ENCODE data around the gene FUS.
A peak's percentile ranks its signal among the peaks of the same experiment; 100 is the strongest.

Gene FUS

GRCh38 chr16:31204871-31205666, 25.1 kb downstream of the FUS start:
- no peak for DNase-seq

DNA sequence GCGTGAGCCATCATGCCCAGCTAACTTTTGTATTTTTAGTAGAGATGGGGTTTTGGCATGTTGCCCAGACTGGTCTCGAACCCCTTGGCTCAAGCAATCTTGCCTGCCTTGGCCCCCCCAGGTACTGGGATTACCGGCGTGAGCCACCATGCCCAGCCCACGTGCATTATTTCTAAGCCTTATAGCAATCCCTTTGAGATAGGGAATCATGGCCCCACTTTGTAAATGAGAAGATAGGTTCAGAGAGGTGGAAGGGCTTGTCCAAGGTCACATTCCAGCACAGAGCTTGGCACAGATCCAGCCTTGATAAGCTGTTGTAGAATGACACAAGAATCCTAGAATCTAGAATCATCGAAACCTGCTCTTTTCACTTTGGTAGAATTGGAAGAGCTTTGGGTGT, 26.8 kb downstream of the FUS start:
- no peak for DNase-seq

DNA sequence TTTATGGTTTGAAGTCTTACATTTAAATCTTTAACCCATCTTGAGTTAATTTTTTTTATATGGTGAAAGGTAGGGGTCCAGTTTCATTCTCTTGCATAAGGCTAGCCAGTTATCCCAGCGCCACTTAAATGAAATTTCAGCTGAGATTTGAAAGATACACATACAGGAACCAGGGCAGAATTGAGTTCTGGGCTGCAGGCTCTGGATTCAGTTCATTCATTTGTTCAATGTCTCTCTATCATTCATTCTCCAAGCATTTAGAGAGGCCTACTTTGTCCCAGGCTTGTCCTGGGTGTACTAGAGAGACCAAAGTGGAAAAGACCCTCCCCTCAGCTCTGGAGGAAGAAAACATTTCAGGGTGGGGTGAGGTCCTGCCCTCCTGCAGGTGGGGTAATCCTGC, 33.4 kb downstream of the FUS start:
- no peak for DNase-seq

DNA sequence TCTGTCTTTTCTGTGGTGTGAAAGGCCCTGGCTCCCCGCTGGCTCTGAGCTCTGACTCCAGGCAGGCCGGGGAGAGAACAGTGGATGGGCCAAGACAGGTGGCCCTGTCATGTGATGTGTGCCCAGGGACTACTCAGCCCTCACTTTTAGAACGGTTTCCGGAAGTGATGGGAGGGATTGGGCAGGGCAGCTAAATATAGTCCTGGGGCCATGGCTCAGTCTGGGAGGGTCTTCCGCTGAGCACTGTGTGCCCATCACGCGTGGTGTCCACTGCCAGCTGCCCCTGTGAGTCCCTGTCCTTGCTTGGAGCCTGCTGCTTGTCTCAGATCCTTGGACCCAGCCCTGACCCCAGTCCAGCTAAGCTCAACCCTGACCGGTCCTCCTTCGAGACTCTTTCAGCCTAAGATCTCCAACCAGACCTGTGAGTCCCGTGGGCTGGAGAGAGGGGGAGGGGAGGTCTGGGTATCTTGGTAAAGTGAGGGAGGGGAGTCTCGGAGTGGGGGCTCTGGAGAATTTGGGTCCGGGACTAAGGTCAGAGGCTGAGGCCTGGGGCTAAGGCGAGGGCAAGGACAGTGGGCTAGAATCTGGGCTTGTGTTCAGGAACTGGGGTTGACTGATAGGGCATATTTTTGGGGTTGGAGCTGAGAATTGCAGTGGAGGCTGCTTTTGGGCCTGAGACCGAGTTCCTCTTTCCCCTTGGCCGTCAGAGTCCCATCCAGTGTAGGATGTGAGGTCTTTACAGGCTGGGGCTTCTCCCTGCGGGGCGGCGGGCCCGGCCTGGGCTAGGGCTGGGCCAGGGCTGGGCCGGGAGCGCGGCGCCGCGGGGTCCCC, 34.2 kb downstream of the FUS start, which contains the start of gene TRIM72:
TSS of gene TRIM72 (plus strand) at position 243 of the 831 bp plus-strand sequence. CDS start 620 bp downstream, outside the sequence.
- no peak for DNase-seq

GRCh38 chr16:31214708-31215286, 34.9 kb downstream of the FUS start:
- peak; percentile 16 for DNase-seq

DNA sequence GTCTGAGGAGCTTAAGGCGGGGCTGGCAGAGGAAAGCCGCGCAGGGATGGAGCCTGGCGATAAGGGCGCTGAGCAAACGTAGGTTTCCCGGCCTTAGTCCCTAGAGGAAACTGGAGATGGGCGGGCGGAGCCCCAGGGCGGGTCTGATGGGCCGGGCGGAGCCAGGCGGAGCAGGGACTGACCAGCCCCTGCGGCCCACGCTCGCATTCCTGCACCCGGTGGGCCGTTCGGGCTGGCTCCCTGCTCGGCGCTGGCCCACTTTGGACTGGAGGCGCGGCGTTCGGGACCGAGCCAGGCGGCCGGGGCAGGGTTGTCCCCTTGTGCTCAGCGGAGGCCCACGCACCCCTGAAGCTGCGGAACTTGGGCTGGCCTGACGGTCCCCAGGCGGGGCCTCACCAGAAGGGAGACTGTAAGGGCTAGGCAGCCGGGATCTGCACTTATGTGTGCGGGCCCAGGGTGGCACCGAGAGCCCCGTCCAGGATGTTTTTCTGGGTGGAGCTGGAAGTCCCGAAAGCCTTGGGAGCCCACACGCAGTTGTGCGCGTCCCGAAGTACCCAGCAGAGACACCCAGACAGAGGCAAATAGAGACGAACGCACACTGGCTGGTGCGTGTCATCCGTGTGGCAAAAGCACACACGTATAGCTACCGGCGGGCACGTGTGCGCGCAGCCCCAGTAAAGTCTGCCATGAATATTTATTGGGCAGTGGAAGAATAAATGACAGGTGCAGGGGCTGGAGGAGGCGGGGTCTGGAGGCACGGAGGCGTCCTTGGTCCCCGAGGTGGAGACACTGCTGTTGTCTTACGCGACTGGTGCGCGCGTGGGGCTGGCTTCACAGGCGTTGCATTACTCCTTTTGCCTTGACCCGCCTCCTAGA, 35.6 kb downstream of the FUS start:
- DNase-seq: peak; percentile 28

DNA sequence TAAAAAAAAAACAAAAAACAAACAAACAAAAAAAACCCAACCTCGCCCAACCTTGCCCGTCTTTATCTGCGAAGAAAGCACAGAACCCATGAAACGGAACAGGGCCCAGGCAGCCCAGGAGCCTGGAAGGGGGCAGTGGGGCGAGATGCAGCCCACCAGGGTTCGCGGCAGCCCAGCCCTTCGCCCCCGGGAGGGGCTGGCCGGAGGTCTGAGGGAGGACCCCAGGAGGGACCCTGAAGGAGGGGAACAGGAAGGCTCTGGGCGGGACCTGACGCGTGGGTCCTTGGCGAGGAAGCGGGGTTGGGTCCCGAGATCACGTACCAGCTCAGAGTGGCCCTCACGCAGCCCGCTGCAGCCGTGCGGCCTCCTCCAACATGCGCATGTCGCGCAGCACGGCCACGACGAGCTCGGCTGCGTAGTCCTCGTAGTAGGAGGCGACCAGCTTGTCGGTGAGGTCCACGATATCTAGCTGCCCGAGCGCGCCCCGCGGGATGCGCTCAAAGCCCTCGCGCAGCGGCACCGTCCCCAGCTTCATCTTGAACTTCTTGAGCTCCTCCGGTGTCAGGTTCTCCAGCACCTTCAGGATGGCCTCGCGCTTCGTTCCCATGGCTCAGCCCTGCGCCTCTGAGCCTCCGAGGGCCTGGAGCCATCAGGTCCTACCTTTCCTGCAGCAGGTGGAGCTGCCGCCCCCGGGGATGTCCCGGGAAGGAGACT, 36.6 kb downstream of the FUS start, which contains the start of gene PYDC1:
TSS of gene PYDC1 (minus strand) at position 714 of the 714 bp plus-strand sequence. CDS start at position 607, 107 bp downstream.
- DNase-seq: peak; percentile 24

DNA sequence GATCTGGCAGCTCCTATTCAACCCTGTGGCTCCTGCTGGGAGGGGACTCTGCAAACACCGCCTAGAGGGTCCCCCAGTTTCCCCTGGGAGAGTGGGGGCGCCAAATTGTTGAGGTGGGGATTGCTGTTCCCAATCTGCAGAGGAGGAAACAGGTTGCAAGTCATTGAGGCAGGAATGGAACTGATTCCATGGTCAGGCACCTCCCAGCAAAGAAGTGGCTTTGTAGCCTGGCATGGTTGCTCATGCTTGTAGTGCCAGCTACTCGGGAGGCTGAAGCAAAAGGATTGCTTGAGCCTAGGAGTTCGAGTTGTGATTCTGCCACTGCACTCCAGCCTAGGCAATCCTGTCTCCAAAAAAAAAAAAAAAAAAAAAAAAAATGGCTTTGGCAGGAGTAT, 37.2 kb downstream of the FUS start:
- DNase-seq: no peak

DNA sequence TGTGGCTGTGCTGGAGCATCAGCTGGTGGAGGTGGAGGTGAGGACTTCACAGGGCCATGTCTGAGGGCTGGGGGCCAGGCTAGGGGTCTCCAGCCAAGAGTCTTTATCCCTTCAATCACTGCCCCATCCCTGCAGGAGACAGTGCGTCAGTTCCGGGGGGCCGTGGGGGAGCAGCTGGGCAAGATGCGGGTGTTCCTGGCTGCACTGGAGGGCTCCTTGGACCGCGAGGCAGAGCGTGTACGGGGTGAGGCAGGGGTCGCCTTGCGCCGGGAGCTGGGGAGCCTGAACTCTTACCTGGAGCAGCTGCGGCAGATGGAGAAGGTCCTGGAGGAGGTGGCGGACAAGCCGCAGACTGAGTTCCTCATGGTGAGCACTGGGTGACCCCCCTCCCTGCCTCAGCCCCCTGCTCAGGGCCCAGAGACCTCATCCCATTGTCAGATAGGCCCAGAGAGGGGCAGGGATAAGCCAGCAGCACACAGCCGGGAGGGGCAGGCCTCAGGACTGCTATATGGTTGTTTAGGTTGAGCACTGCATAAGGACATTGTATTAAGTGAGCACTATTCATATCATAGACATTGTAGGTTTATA, 39.3 kb downstream of the FUS start:
- DNase-seq: no peak

- DNase-seq: no peak
Measured at GRCh38 chr16:31221357-31222160, 41.6 kb downstream of the FUS start.

GRCh38 chr16:31223044-31223443, 43.1 kb downstream of the FUS start:
- DNase-seq: no peak

- no peak for DNase-seq
Measured at GRCh38 chr16:31224092-31224955, 44.4 kb downstream of the FUS start.

DNA sequence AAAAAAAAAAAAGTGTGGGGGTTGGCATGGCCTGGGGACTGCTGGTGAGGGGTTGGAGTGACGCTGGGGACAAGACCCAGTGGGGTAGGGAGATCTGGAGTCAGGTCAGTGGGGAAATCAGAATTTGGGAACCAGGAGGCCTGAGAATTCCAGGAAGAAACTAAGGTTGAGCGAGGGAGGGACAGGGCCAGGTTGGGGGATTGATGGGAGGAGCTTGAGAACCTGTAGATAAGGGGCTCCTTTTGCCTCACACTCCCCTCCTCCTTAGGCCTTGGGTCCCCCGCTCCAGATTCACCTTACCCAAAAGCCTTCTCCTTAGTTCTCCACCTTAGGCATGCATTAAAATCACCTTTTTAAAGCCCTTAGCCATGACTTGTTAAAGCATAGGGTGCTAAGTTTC, 45.3 kb downstream of the FUS start:
- no peak for DNase-seq

GRCh38 chr16:31228206-31228605, 48.3 kb downstream of the FUS start:
- no peak for DNase-seq

GRCh38 chr16:31229501-31229900, 49.6 kb downstream of the FUS start:
- no peak for DNase-seq

DNA sequence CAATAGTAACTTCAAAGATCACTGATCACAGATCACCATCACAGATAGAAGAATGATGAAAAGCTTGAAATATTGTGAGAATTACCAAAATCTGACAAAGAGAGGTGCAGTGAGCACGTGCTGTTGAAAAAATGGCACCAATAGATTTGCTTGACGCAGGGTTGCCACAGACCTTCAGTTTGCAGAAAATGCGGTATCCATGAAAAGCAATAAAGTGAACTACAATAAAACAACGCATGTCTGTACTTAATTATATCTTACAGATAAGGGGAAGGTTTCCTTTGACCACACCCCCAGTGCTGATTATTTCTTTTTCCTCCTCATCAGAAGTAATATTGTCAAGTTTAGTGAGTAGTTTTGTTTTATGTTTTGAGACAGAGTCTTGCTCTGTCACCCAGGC, 58.1 kb downstream of the FUS start:
- DNase-seq: no peak

Measured in CD4-positive, alpha-beta T cell treated with Interleukin-6 for 4 hours (primary cell).